Measurements from ENCODE around the gene ETS1. TPM values are rescaled to one million over a fixed set of nuclear protein-coding genes. Genes with fewer than 3 reads are reported as not detected.

Gene ETS1
- total RNA-seq, 1 experiment from 2014 or later = 29.9 TPM

DNA sequence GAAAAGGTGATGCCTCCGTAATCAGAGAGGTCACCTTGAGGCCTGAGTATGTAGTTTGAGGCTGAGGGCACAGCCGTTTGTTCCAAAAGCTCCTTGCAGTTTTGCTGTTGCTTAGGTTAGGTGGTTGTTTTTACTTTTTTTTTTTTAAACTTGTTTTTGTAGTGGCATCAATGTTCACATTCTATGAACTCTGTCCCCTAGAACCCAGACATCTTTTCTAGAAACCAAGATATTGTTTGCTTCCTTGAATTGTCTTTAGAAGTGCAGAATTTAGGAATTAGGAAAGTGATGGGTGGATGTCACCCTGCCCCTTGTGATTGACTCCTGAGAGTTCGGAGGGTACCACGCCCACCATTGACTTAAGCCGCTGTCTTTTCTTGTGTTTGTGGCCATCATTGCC, 35.7 kb upstream of the ETS1 start:
- Histone ChIP-seq H3K79me2 (ENCODE audit: insufficient read depth, low read length) (no peaks in the 10 kb centered on the region), H2BK12ac (ENCODE audit: insufficient read length, low read depth, low read length) (no peak overlapping the region), H3K14ac (ENCODE audit: insufficient read depth, low read length) (no peak overlapping the region), H3K56ac (ENCODE audit: insufficient read length, low read depth, low read length) (no peak overlapping the region), H2BK15ac (ENCODE audit: low read depth, low read length) (no peak overlapping the region), H3T11ph (ENCODE audit: low read length) (no peak overlapping the region), H3K4me2 (ENCODE audit: insufficient read depth, insufficient read length, low read length) (no peak overlapping the region), H2BK20ac (ENCODE audit: low read depth, low read length, poor library complexity, severe bottlenecking) (no peak overlapping the region), H3K4ac (ENCODE audit: low read depth, low read length) (no peak overlapping the region), H4K91ac (ENCODE audit: insufficient read length, low read depth, low read length) (no peak overlapping the region), H4K5ac (ENCODE audit: insufficient read length, low read depth, low read length) (no peak overlapping the region), H3K4me1 (ENCODE audit: insufficient read depth, low read length) (peaks cover 2% of the 10 kb centered on the region; the same call in 1 of the 2 replicates), H3K79me1 (ENCODE audit: insufficient read depth, low read depth, low read length, poor library complexity, severe bottlenecking) (no peaks in the 10 kb centered on the region), H4K20me1 (ENCODE audit: control insufficient read depth, insufficient read depth, insufficient read length) (no peaks in the 10 kb centered on the region), H3K9me3 (ENCODE audit: control insufficient read depth, low read depth, low read length) (no peaks in the 10 kb centered on the region), H3K23me2 (ENCODE audit: insufficient read length, low read depth, low read length, poor library complexity, severe bottlenecking) (no peaks in the 10 kb centered on the region), H2BK5ac (ENCODE audit: insufficient read length, low read length) (no peak overlapping the region), H3K9ac (ENCODE audit: extremely low read depth, insufficient read length, low read length) (no peak overlapping the region), H2AK5ac (ENCODE audit: insufficient read length, low read length) (no peak overlapping the region), H4K8ac (replicated peaks; ENCODE audit: insufficient read length, low read depth, low read length) (no peak overlapping the region), H3K27me3 (ENCODE audit: insufficient read depth, low read length) (no peaks in the 10 kb centered on the region), H2AFZ (ENCODE audit: low read length) (no peak overlapping the region), H3K18ac (ENCODE audit: insufficient read length, low read depth, low read length) (no peak overlapping the region), H2BK120ac (ENCODE audit: low read depth, low read length, poor library complexity, severe bottlenecking) (no peak overlapping the region), H3K23ac (ENCODE audit: insufficient read length, low read depth, low read length) (no peak overlapping the region), H3K27ac (ENCODE audit: insufficient read length, low read depth, low read length) (no peak overlapping the region)
- Mint-ChIP-seq H3K27ac (no peak overlapping the region), H3K9me3 (no peaks in the 10 kb centered on the region), H3K36me3 (ENCODE audit: insufficient read depth in 1 of 3, low read depth in 3 of 3) (no peaks in the 10 kb centered on the region; a peak in 1 of 7 replicates), H3K27me3 (ENCODE audit: low read depth) (peaks cover 48% of the 10 kb centered on the region), H3K4me3 (no peak overlapping the region), H3K4me1 (peaks cover 35 to 38% of the 10 kb centered on the region in 2 experiments)
- no peak for DNase-seq
- no CpG with 5 or more reads among the region's 5 CpGs for WGBS (ENCODE audit: extremely low coverage, insufficient read length, low lambda C conversion rate)
- TF ChIP-seq, protein P1, sequence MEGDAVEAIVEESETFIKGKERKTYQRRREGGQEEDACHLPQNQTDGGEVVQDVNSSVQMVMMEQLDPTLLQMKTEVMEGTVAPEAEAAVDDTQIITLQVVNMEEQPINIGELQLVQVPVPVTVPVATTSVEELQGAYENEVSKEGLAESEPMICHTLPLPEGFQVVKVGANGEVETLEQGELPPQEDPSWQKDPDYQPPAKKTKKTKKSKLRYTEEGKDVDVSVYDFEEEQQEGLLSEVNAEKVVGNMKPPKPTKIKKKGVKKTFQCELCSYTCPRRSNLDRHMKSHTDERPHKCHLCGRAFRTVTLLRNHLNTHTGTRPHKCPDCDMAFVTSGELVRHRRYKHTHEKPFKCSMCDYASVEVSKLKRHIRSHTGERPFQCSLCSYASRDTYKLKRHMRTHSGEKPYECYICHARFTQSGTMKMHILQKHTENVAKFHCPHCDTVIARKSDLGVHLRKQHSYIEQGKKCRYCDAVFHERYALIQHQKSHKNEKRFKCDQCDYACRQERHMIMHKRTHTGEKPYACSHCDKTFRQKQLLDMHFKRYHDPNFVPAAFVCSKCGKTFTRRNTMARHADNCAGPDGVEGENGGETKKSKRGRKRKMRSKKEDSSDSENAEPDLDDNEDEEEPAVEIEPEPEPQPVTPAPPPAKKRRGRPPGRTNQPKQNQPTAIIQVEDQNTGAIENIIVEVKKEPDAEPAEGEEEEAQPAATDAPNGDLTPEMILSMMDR (conservative IDR thresholded peaks at IDR 0.05) = no peak

All from H9 (cell line).